Stimulated activated CD8-positive, alpha-beta memory T cell treated with anti-CD3 and anti-CD28 coated beads, Interleukin-15, amount 100 ng/mL, for 24 hours (primary cell): Measurements from ENCODE around the gene KNL1.
"Not testable (repeated sequence)": the region's sequence is repeated elsewhere in the genome, so short reads cannot be mapped to it uniquely, and the experiment has no call there.

Experiments
- DNase-seq: peaks from one replicate; pipeline ENCODE4 v3.0.0-alpha.2; 2020; ENCODE audit warnings: low read depth

Gene KNL1, protein sequence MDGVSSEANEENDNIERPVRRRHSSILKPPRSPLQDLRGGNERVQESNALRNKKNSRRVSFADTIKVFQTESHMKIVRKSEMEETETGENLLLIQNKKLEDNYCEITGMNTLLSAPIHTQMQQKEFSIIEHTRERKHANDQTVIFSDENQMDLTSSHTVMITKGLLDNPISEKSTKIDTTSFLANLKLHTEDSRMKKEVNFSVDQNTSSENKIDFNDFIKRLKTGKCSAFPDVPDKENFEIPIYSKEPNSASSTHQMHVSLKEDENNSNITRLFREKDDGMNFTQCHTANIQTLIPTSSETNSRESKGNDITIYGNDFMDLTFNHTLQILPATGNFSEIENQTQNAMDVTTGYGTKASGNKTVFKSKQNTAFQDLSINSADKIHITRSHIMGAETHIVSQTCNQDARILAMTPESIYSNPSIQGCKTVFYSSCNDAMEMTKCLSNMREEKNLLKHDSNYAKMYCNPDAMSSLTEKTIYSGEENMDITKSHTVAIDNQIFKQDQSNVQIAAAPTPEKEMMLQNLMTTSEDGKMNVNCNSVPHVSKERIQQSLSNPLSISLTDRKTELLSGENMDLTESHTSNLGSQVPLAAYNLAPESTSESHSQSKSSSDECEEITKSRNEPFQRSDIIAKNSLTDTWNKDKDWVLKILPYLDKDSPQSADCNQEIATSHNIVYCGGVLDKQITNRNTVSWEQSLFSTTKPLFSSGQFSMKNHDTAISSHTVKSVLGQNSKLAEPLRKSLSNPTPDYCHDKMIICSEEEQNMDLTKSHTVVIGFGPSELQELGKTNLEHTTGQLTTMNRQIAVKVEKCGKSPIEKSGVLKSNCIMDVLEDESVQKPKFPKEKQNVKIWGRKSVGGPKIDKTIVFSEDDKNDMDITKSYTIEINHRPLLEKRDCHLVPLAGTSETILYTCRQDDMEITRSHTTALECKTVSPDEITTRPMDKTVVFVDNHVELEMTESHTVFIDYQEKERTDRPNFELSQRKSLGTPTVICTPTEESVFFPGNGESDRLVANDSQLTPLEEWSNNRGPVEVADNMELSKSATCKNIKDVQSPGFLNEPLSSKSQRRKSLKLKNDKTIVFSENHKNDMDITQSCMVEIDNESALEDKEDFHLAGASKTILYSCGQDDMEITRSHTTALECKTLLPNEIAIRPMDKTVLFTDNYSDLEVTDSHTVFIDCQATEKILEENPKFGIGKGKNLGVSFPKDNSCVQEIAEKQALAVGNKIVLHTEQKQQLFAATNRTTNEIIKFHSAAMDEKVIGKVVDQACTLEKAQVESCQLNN (N-terminal part only)

DNA sequence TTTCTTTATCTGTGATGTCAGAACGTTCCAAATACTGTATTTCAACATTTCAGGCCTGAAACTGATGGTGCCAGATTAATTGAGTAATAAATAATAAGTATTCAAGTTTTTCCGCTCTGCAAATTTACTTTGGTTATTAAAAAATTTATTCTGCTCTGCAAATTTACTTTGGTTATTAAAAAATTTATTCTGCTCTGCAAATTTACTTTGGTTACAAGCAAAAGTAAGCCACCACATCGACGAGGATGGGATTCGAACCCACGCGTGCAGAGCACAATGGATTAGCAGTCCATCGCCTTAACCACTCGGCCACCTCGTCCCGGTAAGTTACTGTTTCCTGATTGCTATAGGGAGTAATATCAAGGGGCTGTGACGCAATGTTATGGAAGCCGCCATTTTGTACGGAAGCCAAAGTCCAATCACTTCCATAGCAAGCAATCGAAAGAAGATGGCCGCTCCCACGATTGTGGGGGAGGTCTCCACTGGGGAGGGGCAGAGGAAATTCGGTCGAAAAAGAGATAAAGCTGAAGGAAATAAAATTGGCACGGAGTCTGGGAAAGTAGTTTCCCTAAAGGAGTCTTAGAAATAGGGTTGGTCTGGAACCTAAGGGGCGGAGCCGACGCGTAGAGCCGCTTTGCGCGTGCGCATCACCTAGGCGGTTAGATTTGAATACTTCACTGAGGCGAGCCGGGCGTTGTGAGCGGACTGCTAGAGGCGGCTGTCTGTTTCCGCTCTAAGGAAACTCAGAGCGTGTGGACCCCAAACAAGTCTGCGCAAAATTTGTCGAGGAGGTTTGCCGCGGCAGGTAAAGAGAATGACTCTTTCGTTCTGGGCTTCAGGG is at the start of gene KNL1:
TSS of gene KNL1 (plus strand) at position 662 of the 841 bp plus-strand sequence. CDS start 8,683 bp downstream, outside the sequence.
- DNase-seq = peak; percentile 81

GRCh38 chr15:40545457-40545856 is 48.6 kb upstream of the KNL1 start:
- no peak for DNase-seq

DNA sequence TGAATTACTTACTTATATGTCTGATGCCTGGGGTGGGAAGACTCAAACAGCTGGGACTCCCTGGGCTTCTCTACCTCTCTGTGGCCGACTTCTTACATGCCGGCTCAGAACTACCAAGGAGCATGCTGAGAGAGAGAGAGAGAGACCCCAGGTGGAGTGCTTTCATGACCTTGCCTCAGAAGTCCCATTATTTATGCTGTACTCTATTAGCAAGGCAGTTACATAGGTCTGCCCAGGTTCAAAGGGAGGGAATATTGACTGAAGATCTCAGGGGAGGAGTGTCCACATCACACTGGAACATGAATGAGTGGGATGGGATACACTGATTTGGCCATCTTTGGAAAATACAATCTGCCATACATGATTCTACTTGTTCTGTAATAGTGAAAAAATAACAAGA is 45.4 kb upstream of the KNL1 start:
- no peak for DNase-seq

- no peak for DNase-seq
These were observed 44.2 kb upstream of the KNL1 start for GRCh38 chr15:40549894-40550293.

DNA sequence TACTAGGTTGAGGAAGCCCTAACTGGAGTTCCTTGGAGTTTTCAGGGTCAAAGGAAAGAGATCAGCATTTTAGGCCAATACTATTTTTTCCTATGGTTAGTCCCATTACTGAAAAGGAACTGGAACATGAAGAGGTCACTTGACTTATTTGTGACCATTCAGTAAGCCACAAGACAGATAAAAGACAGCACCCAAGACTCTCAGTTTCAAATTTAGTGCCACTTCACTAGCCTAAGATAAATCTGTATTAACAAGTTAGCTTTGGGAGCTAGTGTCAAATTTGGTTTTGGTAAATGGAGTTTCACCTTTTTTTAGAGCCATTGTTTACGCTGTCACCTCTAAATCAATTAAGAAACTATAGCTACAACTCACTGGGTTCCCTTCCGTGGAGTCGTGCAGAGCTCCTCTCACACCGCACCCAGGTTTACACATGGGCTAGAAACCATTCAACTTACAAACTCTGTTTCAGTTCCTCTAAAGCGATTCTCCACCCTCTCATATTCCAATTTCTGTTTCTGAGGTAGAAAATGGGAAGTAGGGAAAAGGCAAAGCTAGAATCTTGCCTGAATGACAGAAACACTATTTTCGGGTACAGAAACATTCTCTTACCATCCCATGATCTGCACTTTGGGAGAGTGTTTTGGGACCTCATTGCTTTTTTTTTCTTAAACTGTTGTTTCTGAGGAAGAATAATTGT is 43.6 kb upstream of the KNL1 start:
- no peak for DNase-seq

GRCh38 chr15:40554161-40554525 is 39.9 kb upstream of the KNL1 start:
- DNase-seq = no peak

GRCh38 chr15:40555876-40556275 is 38.2 kb upstream of the KNL1 start:
- DNase-seq = no peak

DNA sequence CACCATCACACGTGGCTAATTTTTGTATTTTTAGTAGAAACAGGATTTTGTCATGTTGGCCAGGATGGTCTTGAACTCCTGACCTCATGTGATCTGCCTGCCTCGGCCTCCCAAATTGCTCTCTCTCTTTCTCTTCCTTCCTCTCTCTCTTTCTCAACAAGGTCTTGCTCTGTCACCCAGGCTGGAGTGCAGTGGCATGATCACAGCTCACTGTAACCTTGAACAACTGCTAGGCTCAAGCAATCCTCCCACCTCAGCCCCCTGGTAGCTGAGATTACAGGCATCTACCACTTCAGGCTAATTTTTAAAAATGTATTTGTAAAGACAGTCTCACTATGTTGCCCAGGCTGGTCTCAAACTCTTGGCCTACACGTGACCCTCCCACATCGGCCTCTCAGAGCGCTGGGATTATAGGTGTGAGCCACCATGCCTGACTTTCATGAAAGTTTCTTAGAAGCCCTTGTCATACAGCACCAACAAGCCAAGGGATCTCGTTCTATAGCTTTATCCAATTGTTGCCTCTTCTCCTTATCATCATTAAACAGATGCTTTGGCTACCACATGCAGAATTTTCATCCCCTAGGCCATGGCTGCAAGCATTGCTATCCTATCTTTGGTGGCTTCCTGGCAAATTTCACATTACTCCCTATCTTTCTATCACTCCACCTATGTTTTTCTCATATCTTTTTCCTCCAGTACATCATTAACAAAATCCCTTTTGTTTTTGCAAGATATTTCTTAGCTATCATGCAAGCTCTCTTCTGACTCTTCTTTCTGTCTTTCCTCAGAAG is 34.9 kb upstream of the KNL1 start:
- DNase-seq = no peak

DNA sequence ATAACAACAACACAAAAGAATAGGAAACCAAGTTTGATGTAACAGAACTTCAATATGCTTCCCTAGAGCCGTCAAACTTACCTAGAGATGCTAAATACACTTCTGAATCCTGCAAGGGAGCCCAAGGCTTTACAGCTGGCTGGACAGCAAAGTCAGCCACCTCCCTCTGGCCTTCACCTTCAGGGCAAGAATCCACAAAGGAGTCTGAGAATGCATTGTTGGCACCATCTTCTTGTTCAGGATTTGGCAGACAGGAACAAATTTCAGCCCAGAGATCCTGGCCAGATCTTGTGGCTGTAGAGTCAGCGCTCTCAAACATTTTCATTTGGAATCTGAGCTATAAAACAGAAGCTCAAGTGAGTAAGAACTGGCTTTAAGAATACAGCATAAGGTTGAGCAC is 31.4 kb upstream of the KNL1 start:
- no peak for DNase-seq

DNA sequence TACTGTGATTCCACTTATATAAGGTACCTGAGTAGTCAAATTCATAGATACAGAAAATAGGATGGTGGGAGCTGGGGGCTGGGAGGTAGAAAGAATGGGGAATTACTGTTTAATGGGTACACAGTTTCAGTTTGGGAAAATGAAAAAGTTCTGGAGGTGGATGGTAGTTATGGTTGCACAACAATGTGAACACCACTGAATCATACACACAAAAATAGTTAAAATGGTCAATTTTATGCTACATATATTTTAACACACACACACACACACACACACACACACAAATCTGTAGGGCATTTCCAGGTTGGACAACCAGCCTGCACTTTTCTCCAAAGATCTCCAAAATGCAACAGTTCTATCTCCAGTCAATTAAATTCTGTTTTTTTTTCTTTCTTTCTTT is 30.6 kb upstream of the KNL1 start:
- no peak for DNase-seq

DNA sequence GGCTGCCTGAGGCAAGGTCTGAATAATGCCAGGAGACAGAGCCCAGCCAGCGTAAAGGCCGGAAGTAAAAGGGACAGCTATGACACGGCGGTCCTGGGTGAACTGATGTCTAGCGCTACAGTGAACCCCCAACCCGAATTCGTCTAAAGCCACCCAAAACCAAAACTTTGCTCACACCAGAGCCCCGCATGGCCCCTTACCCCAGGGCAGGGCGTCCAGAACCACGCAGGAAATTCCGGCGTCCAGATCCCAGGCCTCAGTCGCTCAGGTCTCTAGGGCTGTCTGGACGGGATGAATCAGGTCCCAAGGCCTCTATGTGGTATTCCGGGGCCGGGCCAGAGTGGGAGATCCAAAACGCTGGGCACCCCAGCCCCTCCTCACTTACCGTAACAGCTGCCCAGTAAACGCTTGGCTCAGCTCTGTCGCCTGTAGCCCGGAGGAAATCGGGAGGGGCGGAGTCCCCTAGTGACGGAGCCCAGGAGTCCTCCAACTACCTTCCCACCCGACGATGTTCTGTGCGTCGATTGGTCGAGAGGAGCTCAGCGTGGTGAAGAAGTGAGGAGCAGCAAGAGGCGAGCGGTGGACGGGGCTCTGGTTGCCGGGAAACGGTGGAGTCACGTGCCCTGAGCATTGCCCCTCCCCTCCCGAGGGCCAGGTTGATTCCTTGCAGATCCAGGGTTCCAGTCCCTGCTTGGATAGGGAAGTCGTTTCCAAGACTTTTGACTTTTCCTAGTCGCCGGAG is 29.3 kb upstream of the KNL1 start, which contains the start of gene CCDC32:
TSS of gene CCDC32 (minus strand) at position 452 of the 742 bp plus-strand sequence. CDS start 2,027 bp downstream, outside the sequence.
- peak; percentile 75 for DNase-seq

DNA sequence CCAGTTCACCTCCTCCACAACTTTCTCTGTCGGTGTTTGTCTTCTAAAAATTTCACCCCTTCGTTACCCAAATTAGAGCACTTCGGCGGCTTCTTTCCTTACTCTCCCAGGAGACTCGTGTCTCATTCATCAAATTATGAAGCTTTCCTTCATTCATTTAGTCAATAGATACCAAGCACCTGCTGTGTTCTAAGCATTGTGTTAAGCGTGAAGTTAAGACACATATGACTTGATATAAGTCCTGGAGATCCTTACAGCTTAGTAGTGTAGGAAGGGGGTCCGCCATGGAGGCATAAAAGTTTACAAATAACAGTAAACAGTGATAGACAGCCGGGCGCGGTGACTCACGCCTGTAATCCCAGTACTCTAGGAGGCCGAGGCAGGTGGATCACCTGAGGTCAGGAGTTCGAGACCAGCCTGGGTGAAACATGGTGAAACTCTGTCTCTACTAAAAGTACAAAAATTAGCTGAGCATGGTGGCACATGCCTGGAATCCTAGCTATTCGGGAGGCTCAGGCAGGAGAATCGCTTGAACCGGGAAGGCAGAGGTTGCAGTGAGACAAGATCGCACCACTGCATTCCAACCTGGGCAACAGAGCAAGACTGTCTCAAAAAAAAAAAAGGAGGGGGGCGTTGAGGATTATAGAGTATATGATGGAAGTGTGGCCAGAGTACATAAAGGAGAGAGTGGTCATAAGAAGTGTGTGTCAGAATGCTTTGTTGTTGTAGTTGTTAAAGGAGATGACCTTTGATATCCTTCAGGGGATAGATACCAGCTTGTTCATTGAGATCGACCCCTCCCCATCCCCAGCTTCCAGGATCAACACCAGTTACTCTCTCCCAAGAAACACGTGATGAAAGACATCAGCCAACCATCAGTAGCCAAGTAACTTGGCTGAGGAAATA is 28.5 kb upstream of the KNL1 start:
- DNase-seq = no peak

GRCh38 chr15:40567111-40567510 is 26.9 kb upstream of the KNL1 start:
- no peak for DNase-seq

- DNase-seq = peak; percentile 83
These were observed 24.7 kb upstream of the KNL1 start, which contains the start of gene RPUSD2 for GRCh38 chr15:40569129-40569953. Gene RPUSD2, plus strand, starts transcription at chr15:40569299. Its CDS starts 39 bp downstream, at chr15:40569338.

GRCh38 chr15:40575113-40575512 is 18.9 kb upstream of the KNL1 start:
- DNase-seq = no peak

DNA sequence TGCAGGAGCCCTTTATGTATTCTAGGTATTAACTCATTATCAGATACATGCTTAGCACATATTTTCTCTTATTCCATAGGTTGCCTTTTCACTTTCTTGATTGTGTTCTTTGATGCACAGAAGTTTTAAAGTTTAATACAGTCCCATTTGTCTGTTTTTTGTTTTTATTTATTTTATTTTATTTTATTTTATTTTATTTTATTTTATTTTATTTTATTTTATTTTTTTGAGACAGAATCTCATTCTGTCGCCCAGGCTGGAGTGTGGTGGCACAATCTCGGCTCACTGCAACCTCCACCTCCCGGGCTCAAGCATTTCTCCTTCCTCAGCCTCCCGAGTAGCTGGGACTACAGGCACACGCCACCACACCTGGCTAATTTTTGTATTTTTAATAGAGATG is 17.1 kb upstream of the KNL1 start:
- DNase-seq = not testable (repeated sequence)

DNA sequence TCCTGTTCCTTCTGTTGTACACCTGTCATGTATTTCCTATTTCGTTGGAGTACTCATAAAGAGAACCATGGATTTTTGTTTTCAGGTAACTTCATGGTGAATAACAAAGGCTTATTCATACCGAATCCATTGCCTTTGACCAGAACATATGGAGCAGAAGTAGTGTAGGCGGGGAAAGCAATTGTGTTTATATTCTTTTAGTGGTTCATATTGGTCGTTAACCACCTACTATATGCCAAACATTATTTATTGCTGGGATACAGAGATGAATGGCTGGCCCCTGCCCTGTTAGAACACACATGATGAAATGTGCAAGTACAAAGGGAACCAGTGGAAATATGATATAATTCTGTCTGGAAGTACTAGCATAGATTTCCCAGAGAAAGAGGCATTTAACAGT is 15.2 kb upstream of the KNL1 start:
- no peak for DNase-seq
